Measurements from ENCODE around the gene MIP.
A peak's percentile ranks its signal among the peaks of the same experiment; 100 is the strongest.
"Not testable (repeated sequence)": the region's sequence is repeated elsewhere in the genome, so short reads cannot be mapped to it uniquely, and the experiment has no call there.

The MIP gene

DNA sequence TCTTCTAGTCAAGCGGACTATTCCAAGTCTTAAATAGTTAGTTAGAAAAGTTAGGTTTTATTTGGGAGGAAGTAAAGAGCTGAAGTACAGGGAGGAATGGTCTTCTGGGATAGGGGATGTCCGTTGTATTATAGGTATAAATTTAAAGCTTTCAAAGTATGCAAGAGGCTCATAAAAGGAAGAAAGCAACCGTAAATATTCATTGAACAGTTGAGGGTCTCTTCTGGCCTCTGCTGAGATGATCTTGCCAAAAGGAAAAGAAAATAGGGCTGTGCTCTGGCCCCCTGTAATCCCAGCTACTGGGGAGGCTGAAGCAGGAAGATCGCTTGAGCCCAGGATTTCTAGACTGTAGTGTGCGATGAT, 4.9 kb downstream of the MIP start:
- peak overlapping the region; percentile 81 to 98 for H3K27ac Mint-ChIP-seq
- H3K4me1 Mint-ChIP-seq (ENCODE audit: low read depth in 2 of 2), result peaks cover 7% of the 10 kb centered on the region in 2 donors
- DNase-seq, result no peak
- H3K27me3 Mint-ChIP-seq, result no peaks in the 10 kb centered on the region
- H3K4me3 Mint-ChIP-seq, result peak overlapping the region; percentile 89 to 91
- peaks cover 2% of the 10 kb centered on the region for H3K36me3 Mint-ChIP-seq (ENCODE audit: insufficient read depth)
- no peak for ATAC-seq (replicated peaks)
- no peaks in the 10 kb centered on the region for H3K9me3 Mint-ChIP-seq

DNA sequence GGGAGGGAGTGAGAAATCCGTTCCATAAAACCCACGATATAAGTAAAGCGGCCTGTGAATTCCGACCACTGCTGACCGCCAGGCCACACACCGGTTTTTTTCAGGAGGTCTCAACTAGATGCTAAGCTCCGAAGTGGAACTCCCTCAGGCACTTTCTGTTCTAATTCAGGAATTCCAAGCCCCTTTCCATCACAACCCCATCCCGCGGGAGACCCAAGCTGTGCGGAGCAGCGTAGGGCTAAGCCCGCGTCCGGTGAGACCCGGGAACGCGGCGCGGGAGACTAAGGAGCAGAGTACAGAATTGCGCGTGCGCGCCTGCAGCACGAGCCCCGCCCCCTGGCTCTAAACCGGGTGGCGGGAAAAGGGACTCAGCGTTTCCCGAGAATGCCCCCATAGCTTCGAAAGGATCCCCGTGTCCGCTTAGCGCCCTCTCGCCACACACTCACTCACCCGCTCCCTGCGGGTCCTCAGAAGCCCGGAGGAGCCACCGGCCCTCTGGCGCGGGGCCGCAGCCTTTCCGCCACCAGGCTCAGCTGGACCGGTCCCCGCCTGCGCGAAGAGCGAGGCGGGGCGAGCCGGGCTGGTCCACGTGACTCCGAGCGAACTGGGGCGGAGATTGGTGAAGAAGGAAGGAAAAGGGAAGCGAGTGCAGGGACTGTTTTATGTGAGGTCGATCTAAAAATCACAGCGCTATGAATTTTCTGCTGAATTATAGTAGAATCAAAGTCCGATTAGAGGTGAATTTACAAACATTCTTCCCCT, 5.4 kb downstream of the MIP start, which contains the start of gene TIMELESS:
Gene TIMELESS (minus strand): TSS at position 567 of the 762 bp plus-strand sequence. CDS start 15,256 bp downstream, outside the sequence.
- Mint-ChIP-seq H3K9me3 (no peaks in the 10 kb centered on the region), H3K36me3 (ENCODE audit: insufficient read depth) (no peaks in the 10 kb centered on the region), H3K27me3 (no peaks in the 10 kb centered on the region), H3K4me1 (ENCODE audit: low read depth in 2 of 2) (peaks cover 7% of the 10 kb centered on the region in 2 donors), H3K27ac (peak within 1 kb of the TSS; percentile 81 to 98), H3K4me3 (peak within 1 kb of the TSS; percentile 89 to 91)
- DNase-seq, result peak; percentile 73 to 82 (median 78)
- peak; percentile 98 for ATAC-seq (replicated peaks)

- not testable (repeated sequence) for ATAC-seq (replicated peaks)
Observed at GRCh38 chr12:56443208-56443607, 11.2 kb downstream of the MIP start.

DNA sequence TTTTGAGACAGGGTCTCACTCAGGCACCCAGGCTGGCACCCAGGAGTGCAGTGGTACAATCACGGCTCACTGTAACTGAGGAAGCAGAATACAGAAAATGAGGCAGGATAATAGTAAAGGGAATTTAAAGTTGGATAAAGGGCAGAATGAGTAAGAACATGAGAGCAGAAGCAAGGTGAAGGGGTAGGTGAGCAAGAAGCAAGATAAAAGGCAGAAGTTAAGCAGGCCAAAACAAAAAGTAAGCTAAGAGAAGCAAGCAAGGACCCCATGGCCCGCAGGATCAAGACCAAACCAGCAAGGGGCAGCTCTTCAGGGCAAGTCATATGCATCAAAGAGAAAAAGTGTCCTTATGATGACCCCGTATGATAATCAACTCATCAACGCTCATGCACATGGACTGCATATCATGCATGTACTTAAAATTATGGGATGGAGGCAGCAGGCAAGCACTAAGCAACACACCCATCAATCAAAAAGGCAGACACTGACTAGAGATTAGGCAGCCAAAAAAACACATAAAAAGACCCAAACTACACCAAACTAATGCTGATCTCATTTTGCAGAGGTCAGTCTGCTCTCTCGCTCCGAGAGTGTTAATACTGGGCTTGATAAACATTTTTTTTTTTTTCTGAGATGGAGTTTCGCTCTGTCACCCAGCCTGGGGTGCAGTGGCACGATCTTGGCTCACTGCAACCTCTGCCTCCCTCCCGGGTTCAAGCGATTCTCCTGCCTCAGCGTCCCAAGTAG, 16.9 kb downstream of the MIP start:
- ATAC-seq (replicated peaks) (no peak), DNase-seq (no peak)
- Mint-ChIP-seq H3K36me3 (ENCODE audit: insufficient read depth) (peaks cover under 1% of the 10 kb centered on the region), H3K4me3 (no peak overlapping the region), H3K27ac (no peak overlapping the region), H3K4me1 (ENCODE audit: low read depth in 2 of 2) (no peaks in the 10 kb centered on the region), H3K9me3 (no peaks in the 10 kb centered on the region), H3K27me3 (no peaks in the 10 kb centered on the region)

More at GRCh38 chr12:56443208-56443607, 11.2 kb downstream of the MIP start:
- DNase-seq; H3K36me3 Mint-ChIP-seq (ENCODE audit: insufficient read depth); H3K9me3 Mint-ChIP-seq; H3K4me1 Mint-ChIP-seq (ENCODE audit: low read depth in 2 of 2); H3K27me3 Mint-ChIP-seq; H3K4me3 Mint-ChIP-seq; H3K27ac Mint-ChIP-seq: not testable (repeated sequence)

- Mint-ChIP-seq H3K27ac (no peak overlapping the region), H3K9me3 (no peaks in the 10 kb centered on the region), H3K4me1 (ENCODE audit: low read depth in 2 of 2) (no peaks in the 10 kb centered on the region), H3K36me3 (ENCODE audit: insufficient read depth) (peaks cover 5% of the 10 kb centered on the region), H3K27me3 (no peaks in the 10 kb centered on the region), H3K4me3 (no peak overlapping the region)
- DNase-seq (no peak), ATAC-seq (replicated peaks) (no peak)
Observed at GRCh38 chr12:56434828-56435227, 19.6 kb downstream of the MIP start.

DNA sequence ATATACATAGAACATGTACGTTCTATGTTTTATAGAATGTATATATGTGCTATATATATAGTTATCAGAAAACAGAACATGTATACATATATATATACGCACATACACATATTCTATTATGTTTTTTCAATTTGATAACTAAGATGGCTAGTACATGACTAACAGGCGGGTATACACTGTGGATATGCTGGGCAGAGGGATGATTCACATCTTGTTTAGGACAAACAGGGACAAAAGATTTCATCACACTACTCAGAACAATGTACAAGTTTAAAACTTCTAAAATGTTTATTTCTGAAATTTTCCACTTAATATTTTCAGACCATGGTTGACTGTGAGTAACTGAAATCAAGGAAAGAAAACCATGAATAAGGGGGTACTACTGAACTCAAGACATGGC, 22.6 kb downstream of the MIP start:
- Mint-ChIP-seq H3K36me3 (ENCODE audit: insufficient read depth) (peaks cover 5% of the 10 kb centered on the region), H3K27me3 (no peaks in the 10 kb centered on the region), H3K27ac (no peak overlapping the region), H3K4me1 (ENCODE audit: low read depth in 2 of 2) (no peaks in the 10 kb centered on the region), H3K4me3 (no peak overlapping the region), H3K9me3 (no peaks in the 10 kb centered on the region)
- DNase-seq (no peak), ATAC-seq (replicated peaks) (no peak)

GRCh38 chr12:56431288-56431687, 23.2 kb downstream of the MIP start:
- no peaks in the 10 kb centered on the region for H3K9me3 Mint-ChIP-seq
- no peak overlapping the region for H3K27ac Mint-ChIP-seq
- H3K36me3 Mint-ChIP-seq (ENCODE audit: insufficient read depth), result peaks cover 5% of the 10 kb centered on the region
- H3K4me1 Mint-ChIP-seq (ENCODE audit: low read depth in 2 of 2), result no peaks in the 10 kb centered on the region
- H3K27me3 Mint-ChIP-seq, result no peaks in the 10 kb centered on the region
- no peak overlapping the region for H3K4me3 Mint-ChIP-seq
- DNase-seq, result no peak
- no peak for ATAC-seq (replicated peaks)

DNA sequence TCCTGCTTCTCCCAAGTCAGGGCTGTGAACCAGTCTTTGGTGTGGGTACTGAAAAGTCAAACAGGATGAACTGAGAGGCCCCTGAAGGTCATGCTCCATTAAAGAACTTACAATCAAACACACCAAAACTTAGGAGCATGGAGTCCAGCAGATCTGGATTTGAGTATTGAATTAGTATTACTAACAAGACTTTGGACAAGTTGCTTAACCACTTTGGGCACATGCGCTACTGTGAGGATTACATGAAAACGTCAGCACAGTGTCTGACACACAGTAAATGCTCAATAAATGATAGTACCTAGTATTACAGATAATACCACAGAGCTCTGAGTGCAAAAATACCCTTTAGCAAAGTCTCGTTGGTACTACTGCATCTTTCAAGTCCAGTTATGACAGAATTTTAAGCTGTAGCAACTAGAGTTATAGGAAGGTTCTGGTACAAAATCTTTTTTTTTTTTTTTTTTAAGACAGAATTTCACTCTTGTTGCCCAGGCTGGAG, 28.5 kb downstream of the MIP start:
- DNase-seq, result no peak
- no peak overlapping the region for H3K4me3 Mint-ChIP-seq
- no peak for ATAC-seq (replicated peaks)

GRCh38 chr12:56425193-56425592, 29.3 kb downstream of the MIP start:
- Mint-ChIP-seq H3K27me3 (no peaks in the 10 kb centered on the region), H3K4me1 (ENCODE audit: low read depth in 2 of 2) (no peaks in the 10 kb centered on the region), H3K9me3 (no peaks in the 10 kb centered on the region), H3K36me3 (ENCODE audit: insufficient read depth) (no peaks in the 10 kb centered on the region), H3K4me3 (no peak overlapping the region), H3K27ac (no peak overlapping the region)
- DNase-seq (no peak), ATAC-seq (replicated peaks) (no peak)

More for the DNA sequence above, 28.5 kb downstream of the MIP start:
- H3K36me3 Mint-ChIP-seq (ENCODE audit: insufficient read depth), result no peaks in the 10 kb centered on the region
- no peaks in the 10 kb centered on the region for H3K27me3 Mint-ChIP-seq
- no peaks in the 10 kb centered on the region for H3K9me3 Mint-ChIP-seq
- H3K4me1 Mint-ChIP-seq (ENCODE audit: low read depth in 2 of 2), result no peaks in the 10 kb centered on the region
- no peak overlapping the region for H3K27ac Mint-ChIP-seq

GRCh38 chr12:56420411-56420810, 34.0 kb downstream of the MIP start:
- H3K4me1 Mint-ChIP-seq (ENCODE audit: low read depth in 2 of 2), result no peaks in the 10 kb centered on the region
- H3K27me3 Mint-ChIP-seq, result no peaks in the 10 kb centered on the region
- no peak overlapping the region for H3K4me3 Mint-ChIP-seq
- peaks cover 4% of the 10 kb centered on the region for H3K36me3 Mint-ChIP-seq (ENCODE audit: insufficient read depth)
- H3K9me3 Mint-ChIP-seq, result no peaks in the 10 kb centered on the region
- ATAC-seq (replicated peaks) (no peak), DNase-seq (no peak)
- H3K27ac Mint-ChIP-seq, result no peak overlapping the region

- Mint-ChIP-seq H3K36me3 (ENCODE audit: insufficient read depth) (peaks cover 4% of the 10 kb centered on the region), H3K4me1 (ENCODE audit: low read depth in 2 of 2) (no peaks in the 10 kb centered on the region), H3K27me3 (no peaks in the 10 kb centered on the region), H3K4me3 (no peak overlapping the region), H3K27ac (no peak overlapping the region), H3K9me3 (no peaks in the 10 kb centered on the region)
- ATAC-seq (replicated peaks) (no peak), DNase-seq (no peak)
Observed at GRCh38 chr12:56417739-56418138, 36.7 kb downstream of the MIP start.

- H3K27ac Mint-ChIP-seq, result no peak overlapping the region
- no peak overlapping the region for H3K4me3 Mint-ChIP-seq
- no peak for ATAC-seq (replicated peaks)
- H3K27me3 Mint-ChIP-seq, result no peaks in the 10 kb centered on the region
- no peaks in the 10 kb centered on the region for H3K9me3 Mint-ChIP-seq
- no peaks in the 10 kb centered on the region for H3K4me1 Mint-ChIP-seq (ENCODE audit: low read depth in 2 of 2)
- no peak for DNase-seq
- H3K36me3 Mint-ChIP-seq (ENCODE audit: insufficient read depth), result peaks cover 4% of the 10 kb centered on the region
Observed at GRCh38 chr12:56414401-56414800, 40.1 kb downstream of the MIP start.

DNA sequence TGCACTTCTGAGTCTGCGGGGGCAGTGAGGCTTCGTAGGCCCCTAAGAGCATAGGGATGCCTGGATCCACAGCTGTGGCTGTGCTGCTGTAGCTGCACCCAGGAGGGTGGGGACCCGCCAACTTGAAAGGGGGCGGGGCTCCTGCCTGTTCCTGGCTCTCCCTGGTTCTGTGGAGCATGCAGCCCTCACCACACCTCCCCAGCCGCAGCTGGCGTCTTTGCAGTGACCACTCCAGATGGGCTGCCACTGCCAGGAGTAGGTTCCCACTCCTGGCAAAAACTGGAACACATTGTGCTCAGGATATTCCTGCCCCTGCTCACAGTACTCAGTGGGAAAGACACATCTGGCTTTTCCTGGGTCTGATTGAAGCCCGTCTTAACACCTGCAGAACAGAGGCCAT, 41.1 kb downstream of the MIP start:
- Mint-ChIP-seq H3K4me1 (ENCODE audit: low read depth in 2 of 2) (no peaks in the 10 kb centered on the region), H3K27ac (no peak overlapping the region), H3K36me3 (ENCODE audit: insufficient read depth) (peaks cover 4% of the 10 kb centered on the region)

More for the DNA sequence above, 41.1 kb downstream of the MIP start:
- DNase-seq (no peak), ATAC-seq (replicated peaks) (no peak)
- no peak overlapping the region for H3K4me3 Mint-ChIP-seq
- H3K27me3 Mint-ChIP-seq, result no peaks in the 10 kb centered on the region
- no peaks in the 10 kb centered on the region for H3K9me3 Mint-ChIP-seq
